Mammary epithelial cell (primary cell): ENCODE data around the gene HSPA12A.

Experiments used
- EZH2 ChIP-seq: IDR thresholded peaks from 2 replicates; pipeline ENCODE4 v1.6.1; 2012; ENCODE audit warnings: low read length, inconsistent platforms, borderline replicate concordance
- TF ChIP-seq, protein P1 (sequence below), 2 donors: IDR thresholded peaks in 1 of 2; conservative IDR thresholded peaks in 1 of 2; 2 replicates each; pipeline ENCODE4 v1.5.1; 2011 to 2012; ENCODE audit warnings: inconsistent platforms in 2 of 2, low read length in 2 of 2, mild to moderate bottlenecking in 2 of 2, control low read depth in 1 of 2, low read depth in 1 of 2; ENCODE audit not compliant: insufficient read depth in 1 of 2; ENCODE audit errors: extremely low read depth in 1 of 2

DNA sequence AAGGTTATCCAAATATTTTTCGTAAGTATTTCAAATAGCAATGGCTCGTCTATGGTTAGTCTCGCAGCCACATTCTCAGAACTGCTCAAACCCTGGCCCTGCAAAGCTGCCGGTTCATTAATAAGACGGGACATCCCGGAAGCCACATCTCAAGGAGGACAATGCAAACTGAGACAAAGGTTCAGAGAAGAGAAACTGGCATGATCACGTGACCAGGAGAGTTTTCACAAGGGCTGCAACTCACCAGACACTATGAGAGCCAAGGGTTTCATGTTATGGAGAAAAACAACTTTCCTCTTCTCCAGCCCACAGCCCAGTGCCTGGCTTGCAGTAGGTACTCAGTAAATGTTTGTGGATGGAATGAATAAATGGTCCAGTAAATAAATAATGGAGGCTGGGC, 5.0 kb upstream of the HSPA12A start:
- no peak for TF ChIP-seq EZH2
- TF ChIP-seq, protein P1, sequence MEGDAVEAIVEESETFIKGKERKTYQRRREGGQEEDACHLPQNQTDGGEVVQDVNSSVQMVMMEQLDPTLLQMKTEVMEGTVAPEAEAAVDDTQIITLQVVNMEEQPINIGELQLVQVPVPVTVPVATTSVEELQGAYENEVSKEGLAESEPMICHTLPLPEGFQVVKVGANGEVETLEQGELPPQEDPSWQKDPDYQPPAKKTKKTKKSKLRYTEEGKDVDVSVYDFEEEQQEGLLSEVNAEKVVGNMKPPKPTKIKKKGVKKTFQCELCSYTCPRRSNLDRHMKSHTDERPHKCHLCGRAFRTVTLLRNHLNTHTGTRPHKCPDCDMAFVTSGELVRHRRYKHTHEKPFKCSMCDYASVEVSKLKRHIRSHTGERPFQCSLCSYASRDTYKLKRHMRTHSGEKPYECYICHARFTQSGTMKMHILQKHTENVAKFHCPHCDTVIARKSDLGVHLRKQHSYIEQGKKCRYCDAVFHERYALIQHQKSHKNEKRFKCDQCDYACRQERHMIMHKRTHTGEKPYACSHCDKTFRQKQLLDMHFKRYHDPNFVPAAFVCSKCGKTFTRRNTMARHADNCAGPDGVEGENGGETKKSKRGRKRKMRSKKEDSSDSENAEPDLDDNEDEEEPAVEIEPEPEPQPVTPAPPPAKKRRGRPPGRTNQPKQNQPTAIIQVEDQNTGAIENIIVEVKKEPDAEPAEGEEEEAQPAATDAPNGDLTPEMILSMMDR (conservative IDR thresholded peaks at IDR 0.05 in 1 of 2, IDR thresholded peaks at IDR 0.05 in 1 of 2; ENCODE audit: extremely low read depth in 1 of 2, insufficient read depth in 1 of 2, low read depth in 1 of 2, low read length in 2 of 2): no peak
